ENCODE data around the gene CDK15.

The CDK15 gene

DNA sequence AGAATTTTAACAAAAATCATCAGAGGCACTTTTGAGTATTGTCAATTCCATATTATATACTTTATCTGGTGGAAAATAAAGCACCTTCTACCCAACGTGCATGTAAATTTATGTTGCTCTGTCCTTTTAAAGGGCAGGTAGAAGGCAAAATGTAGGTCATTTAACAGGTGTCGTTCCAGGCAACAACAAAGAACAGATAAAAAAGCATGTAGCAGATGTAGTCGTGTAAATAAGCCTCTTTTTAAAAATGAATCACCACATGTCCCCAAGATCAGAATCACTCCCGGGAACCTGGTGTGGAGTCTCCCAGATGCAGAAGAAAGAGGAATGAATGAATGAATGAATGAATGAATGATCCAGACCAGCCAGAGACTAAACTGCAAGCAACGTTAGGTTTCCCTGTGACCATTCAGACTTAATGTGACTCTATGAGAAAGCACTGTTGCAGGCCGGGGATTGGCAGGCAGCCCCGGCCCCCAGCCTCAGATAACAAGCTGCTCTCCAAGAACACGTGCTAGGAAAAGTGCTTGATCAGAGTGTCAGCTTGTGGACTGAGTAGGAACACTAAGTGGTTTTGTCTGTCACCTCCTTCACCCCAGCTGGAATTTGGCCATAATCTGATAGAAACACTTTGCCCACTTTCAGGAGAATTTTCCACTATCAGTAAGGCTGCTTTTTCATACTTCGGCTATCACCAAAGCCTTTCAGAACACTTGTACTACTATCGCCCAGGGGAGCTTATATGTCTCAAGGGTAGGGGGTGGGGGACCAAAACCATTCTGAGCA lies 100.6 kb downstream of the CDK15 start:
- no peaks in the 10 kb centered on the region for H3K36me3 ChIP-seq
- no peak overlapping the region for H3K27ac ChIP-seq
- TF ChIP-seq, protein P1, sequence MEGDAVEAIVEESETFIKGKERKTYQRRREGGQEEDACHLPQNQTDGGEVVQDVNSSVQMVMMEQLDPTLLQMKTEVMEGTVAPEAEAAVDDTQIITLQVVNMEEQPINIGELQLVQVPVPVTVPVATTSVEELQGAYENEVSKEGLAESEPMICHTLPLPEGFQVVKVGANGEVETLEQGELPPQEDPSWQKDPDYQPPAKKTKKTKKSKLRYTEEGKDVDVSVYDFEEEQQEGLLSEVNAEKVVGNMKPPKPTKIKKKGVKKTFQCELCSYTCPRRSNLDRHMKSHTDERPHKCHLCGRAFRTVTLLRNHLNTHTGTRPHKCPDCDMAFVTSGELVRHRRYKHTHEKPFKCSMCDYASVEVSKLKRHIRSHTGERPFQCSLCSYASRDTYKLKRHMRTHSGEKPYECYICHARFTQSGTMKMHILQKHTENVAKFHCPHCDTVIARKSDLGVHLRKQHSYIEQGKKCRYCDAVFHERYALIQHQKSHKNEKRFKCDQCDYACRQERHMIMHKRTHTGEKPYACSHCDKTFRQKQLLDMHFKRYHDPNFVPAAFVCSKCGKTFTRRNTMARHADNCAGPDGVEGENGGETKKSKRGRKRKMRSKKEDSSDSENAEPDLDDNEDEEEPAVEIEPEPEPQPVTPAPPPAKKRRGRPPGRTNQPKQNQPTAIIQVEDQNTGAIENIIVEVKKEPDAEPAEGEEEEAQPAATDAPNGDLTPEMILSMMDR (IDR thresholded peaks at IDR 0.05; ENCODE audit: low read depth, low read length), result no peak
- H3K4me3 ChIP-seq (ENCODE audit: low read depth, low read length), result no peak overlapping the region
- no peak for DNase-seq
- no peaks in the 10 kb centered on the region for H3K27me3 ChIP-seq (ENCODE audit: insufficient read depth, low read depth, severe bottlenecking)
- H3K9me3 ChIP-seq (ENCODE audit: severe bottlenecking), result no peaks in the 10 kb centered on the region

DNA sequence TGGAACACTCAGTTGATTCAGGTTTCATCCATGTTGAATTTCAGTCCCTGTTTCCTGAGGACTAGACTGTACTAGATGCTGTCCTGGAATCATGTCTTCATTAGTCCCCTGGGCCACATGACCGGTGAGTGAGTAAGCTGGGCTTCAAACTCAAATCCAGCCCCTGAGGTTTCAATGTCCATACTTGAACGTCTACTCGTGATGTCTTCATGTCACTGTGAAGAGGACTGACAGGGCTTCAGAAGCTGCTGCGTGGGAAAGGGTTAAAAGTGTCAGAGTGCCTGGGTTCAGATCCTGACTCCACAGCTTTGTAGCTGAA lies 101.2 kb downstream of the CDK15 start:
- no peaks in the 10 kb centered on the region for H3K27me3 ChIP-seq (ENCODE audit: insufficient read depth, low read depth, severe bottlenecking)
- no peaks in the 10 kb centered on the region for H3K36me3 ChIP-seq
- no peak overlapping the region for H3K27ac ChIP-seq
- TF ChIP-seq, protein P1 (IDR thresholded peaks at IDR 0.05; ENCODE audit: low read depth, low read length), result no peak
- DNase-seq, result no peak
- H3K4me3 ChIP-seq (ENCODE audit: low read depth, low read length), result no peak overlapping the region
- no peaks in the 10 kb centered on the region for H3K9me3 ChIP-seq (ENCODE audit: severe bottlenecking)

GRCh38 chr2:201908901-201909300 lies 102.6 kb downstream of the CDK15 start:
- Histone ChIP-seq H3K36me3 (no peaks in the 10 kb centered on the region), H3K9me3 (ENCODE audit: severe bottlenecking) (no peaks in the 10 kb centered on the region), H3K27me3 (ENCODE audit: insufficient read depth, low read depth, severe bottlenecking) (no peaks in the 10 kb centered on the region), H3K27ac (no peak overlapping the region), H3K4me3 (ENCODE audit: low read depth, low read length) (no peak overlapping the region)
- TF ChIP-seq, protein P1 (IDR thresholded peaks at IDR 0.05; ENCODE audit: low read depth, low read length), result no peak
- no peak for DNase-seq

DNA sequence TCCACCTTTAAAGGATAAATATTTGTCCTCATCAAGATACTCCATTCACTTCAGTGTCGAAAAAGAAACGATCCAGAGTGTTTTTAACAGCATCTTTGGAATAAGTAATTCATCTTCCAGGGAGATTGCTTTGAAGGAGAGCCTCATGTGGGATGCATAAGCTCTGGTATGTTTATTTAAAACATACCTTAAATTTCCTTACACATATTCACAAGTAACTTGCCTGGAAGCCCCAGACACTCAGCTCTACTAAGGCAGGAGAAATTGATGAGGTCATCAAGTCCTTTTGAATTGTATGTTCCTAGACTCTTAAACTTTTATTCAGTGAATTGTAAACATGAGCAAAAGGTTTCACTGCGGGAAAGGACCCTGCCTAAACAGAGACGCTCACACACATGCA lies 103.0 kb downstream of the CDK15 start:
- no peak for DNase-seq

DNA sequence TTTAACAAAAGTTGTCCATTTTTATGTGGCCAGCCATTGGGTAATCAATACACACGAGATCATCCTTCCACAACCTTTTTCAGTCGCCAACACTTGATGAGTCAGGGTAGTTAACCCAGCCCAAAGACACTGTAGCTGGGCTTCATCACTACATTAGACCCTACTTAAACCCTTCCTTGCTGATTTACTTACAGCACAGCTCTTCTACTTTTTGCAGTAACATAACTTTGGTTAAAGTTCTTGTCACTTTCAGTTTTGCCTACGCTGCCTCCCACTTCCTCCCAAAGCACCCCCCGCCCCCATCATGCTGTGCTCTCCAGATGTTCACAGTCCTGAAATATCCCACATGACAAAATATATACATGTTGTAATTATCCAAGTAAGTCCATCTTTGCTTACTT lies 103.6 kb downstream of the CDK15 start:
- Histone ChIP-seq H3K4me3 (ENCODE audit: low read depth, low read length) (no peak overlapping the region), H3K9me3 (ENCODE audit: severe bottlenecking) (no peaks in the 10 kb centered on the region), H3K36me3 (no peaks in the 10 kb centered on the region), H3K27ac (no peak overlapping the region), H3K27me3 (ENCODE audit: insufficient read depth, low read depth, severe bottlenecking) (no peaks in the 10 kb centered on the region)
- TF ChIP-seq, protein P1 (IDR thresholded peaks at IDR 0.05; ENCODE audit: low read depth, low read length), result no peak
- DNase-seq, result no peak

More for the DNA sequence above, 103.0 kb downstream of the CDK15 start:
- Histone ChIP-seq H3K27me3 (ENCODE audit: insufficient read depth, low read depth, severe bottlenecking) (no peaks in the 10 kb centered on the region), H3K27ac (no peak overlapping the region), H3K9me3 (ENCODE audit: severe bottlenecking) (no peaks in the 10 kb centered on the region), H3K36me3 (no peaks in the 10 kb centered on the region), H3K4me3 (ENCODE audit: low read depth, low read length) (no peak overlapping the region)
- TF ChIP-seq, protein P1 (IDR thresholded peaks at IDR 0.05; ENCODE audit: low read depth, low read length), result no peak

DNA sequence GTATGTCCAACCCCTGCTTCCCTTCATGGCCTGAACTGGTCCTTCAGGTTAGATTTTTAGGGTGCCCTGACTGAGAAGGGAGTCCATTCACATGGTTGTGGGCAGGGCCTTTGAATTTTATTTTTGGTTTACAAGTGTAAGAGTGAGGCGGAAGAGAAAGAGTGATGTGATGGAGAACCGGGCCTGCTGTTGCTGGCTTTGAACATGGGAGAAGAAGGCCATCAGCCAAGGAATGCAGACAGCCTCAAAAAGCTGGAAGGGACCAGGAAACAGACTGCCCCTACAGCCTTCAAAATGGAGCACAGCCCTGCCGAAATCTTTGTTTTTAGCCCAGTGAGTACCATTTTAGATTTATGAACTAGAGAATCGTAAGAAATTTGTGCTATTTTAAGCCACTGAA lies 105.0 kb downstream of the CDK15 start:
- H3K4me3 ChIP-seq (ENCODE audit: low read depth, low read length), result no peak overlapping the region
- no peaks in the 10 kb centered on the region for H3K27me3 ChIP-seq (ENCODE audit: insufficient read depth, low read depth, severe bottlenecking)
- H3K36me3 ChIP-seq, result no peaks in the 10 kb centered on the region
- no peak for DNase-seq
- H3K9me3 ChIP-seq (ENCODE audit: severe bottlenecking), result no peaks in the 10 kb centered on the region
- TF ChIP-seq, protein P1 (IDR thresholded peaks at IDR 0.05; ENCODE audit: low read depth, low read length), result no peak
- H3K27ac ChIP-seq, result no peak overlapping the region

Measured in WERI-Rb-1 (cell line).